Measurements from ENCODE around the gene LY6G5B.

LY6G5B gene

DNA sequence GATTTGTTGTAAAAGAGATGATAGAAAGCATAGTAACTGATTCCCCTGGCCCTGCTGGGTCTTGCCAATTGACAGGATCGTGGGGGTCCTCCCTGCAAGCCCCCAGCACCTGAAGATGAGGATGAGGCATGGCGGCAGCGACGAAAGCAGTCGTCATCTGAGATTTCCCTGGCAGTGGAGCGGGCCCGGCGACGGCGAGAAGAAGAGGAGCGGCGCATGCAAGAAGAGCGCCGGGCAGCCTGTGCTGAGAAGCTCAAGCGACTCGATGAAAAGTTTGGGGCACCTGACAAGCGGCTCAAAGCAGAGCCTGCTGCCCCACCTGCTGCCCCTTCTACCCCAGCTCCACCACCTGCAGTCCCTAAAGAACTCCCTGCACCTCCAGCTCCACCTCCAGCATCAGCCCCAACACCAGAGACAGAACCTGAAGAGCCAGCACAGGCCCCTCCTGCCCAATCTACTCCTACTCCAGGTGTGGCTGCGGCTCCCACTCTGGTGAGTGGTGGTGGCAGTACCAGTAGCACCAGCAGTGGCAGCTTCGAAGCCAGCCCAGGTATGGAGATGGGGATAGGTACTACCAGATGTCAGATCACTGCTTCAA, 42.0 kb upstream of the LY6G5B start:
- no peak overlapping the region for H2AFZ ChIP-seq (ENCODE audit: low read length)
- H3K27ac ChIP-seq (ENCODE audit: low read length): no peak overlapping the region
- H4K20me1 ChIP-seq (ENCODE audit: insufficient read depth, low read length): no peaks in the 10 kb centered on the region; the same call in 1 of the 2 replicates
- TF ChIP-seq, protein P1, sequence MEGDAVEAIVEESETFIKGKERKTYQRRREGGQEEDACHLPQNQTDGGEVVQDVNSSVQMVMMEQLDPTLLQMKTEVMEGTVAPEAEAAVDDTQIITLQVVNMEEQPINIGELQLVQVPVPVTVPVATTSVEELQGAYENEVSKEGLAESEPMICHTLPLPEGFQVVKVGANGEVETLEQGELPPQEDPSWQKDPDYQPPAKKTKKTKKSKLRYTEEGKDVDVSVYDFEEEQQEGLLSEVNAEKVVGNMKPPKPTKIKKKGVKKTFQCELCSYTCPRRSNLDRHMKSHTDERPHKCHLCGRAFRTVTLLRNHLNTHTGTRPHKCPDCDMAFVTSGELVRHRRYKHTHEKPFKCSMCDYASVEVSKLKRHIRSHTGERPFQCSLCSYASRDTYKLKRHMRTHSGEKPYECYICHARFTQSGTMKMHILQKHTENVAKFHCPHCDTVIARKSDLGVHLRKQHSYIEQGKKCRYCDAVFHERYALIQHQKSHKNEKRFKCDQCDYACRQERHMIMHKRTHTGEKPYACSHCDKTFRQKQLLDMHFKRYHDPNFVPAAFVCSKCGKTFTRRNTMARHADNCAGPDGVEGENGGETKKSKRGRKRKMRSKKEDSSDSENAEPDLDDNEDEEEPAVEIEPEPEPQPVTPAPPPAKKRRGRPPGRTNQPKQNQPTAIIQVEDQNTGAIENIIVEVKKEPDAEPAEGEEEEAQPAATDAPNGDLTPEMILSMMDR (IDR thresholded peaks at IDR 0.05; ENCODE audit: low read length): no peak
- TF ChIP-seq EZH2 (optimal IDR thresholded peaks at IDR 0.05; ENCODE audit: low read depth, low read length) (no peak), EZH2phosphoT487 (IDR thresholded peaks at IDR 0.05; ENCODE audit: low read length) (no peak)
- no peaks in the 10 kb centered on the region for H3K27me3 ChIP-seq (replicated peaks; ENCODE audit: insufficient read depth, low read length)
- no peaks in the 10 kb centered on the region for H3K9me2 ChIP-seq (replicated peaks; ENCODE audit: insufficient read depth, low read length)
- H3F3A ChIP-seq (ENCODE audit: insufficient read depth, low read length): no peaks in the 10 kb centered on the region; the same call in 1 of the 2 replicates
- H3K9ac ChIP-seq (ENCODE audit: low read length): no peak overlapping the region
- H3K4me2 ChIP-seq (ENCODE audit: low read depth, low read length): no peak overlapping the region
- H3K79me2 ChIP-seq (ENCODE audit: low read length): peaks cover 89% of the 10 kb centered on the region
- no peak for DNase-seq
- no peaks in the 10 kb centered on the region for H3K9me3 ChIP-seq (replicated peaks; ENCODE audit: insufficient read depth, low read length)
- H3K36me3 ChIP-seq (replicated peaks; ENCODE audit: insufficient read depth, low read length): peaks cover 20% of the 10 kb centered on the region
- no peak overlapping the region for H3K4me3 ChIP-seq (ENCODE audit: low read length)
- H3K4me1 ChIP-seq (ENCODE audit: low read length): no peaks in the 10 kb centered on the region

DNA sequence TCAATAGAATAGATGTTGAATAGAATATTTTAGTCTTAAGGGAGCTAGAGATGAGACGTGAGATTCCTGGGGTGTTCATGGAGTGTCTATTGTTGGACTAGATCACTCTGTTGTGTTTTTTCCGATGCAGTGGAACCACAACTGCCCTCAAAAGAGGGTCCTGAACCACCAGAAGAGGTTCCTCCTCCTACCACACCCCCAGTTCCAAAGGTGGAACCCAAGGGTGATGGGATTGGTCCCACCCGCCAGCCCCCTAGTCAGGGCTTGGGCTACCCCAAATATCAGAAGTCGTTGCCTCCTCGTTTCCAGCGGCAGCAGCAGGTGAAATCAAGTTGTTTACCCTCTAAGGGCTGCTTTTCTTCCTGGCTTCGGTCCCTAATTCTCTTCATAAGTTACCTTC, 40.8 kb upstream of the LY6G5B start:
- H2AFZ ChIP-seq (ENCODE audit: low read length): no peak overlapping the region
- TF ChIP-seq, protein P1 (IDR thresholded peaks at IDR 0.05; ENCODE audit: low read length): no peak
- TF ChIP-seq EZH2phosphoT487 (IDR thresholded peaks at IDR 0.05; ENCODE audit: low read length) (no peak), EZH2 (optimal IDR thresholded peaks at IDR 0.05; ENCODE audit: low read depth, low read length) (no peak)
- no peaks in the 10 kb centered on the region for H3K27me3 ChIP-seq (replicated peaks; ENCODE audit: insufficient read depth, low read length)
- H3K9ac ChIP-seq (ENCODE audit: low read length): no peak overlapping the region
- H3K36me3 ChIP-seq (replicated peaks; ENCODE audit: insufficient read depth, low read length): peaks cover 20% of the 10 kb centered on the region
- H3K27ac ChIP-seq (ENCODE audit: low read length): no peak overlapping the region
- H3K4me1 ChIP-seq (ENCODE audit: low read length): no peaks in the 10 kb centered on the region
- H3K4me2 ChIP-seq (ENCODE audit: low read depth, low read length): no peak overlapping the region
- no peaks in the 10 kb centered on the region; the same call in 1 of the 2 replicates for H4K20me1 ChIP-seq (ENCODE audit: insufficient read depth, low read length)
- no peak overlapping the region for H3K4me3 ChIP-seq (ENCODE audit: low read length)
- no peak for DNase-seq
- no peaks in the 10 kb centered on the region for H3K9me2 ChIP-seq (replicated peaks; ENCODE audit: insufficient read depth, low read length)
- peaks cover 82% of the 10 kb centered on the region for H3K79me2 ChIP-seq (ENCODE audit: low read length)
- H3K9me3 ChIP-seq (replicated peaks; ENCODE audit: insufficient read depth, low read length): no peaks in the 10 kb centered on the region
- H3F3A ChIP-seq (ENCODE audit: insufficient read depth, low read length): no peaks in the 10 kb centered on the region; the same call in 1 of the 2 replicates

DNA sequence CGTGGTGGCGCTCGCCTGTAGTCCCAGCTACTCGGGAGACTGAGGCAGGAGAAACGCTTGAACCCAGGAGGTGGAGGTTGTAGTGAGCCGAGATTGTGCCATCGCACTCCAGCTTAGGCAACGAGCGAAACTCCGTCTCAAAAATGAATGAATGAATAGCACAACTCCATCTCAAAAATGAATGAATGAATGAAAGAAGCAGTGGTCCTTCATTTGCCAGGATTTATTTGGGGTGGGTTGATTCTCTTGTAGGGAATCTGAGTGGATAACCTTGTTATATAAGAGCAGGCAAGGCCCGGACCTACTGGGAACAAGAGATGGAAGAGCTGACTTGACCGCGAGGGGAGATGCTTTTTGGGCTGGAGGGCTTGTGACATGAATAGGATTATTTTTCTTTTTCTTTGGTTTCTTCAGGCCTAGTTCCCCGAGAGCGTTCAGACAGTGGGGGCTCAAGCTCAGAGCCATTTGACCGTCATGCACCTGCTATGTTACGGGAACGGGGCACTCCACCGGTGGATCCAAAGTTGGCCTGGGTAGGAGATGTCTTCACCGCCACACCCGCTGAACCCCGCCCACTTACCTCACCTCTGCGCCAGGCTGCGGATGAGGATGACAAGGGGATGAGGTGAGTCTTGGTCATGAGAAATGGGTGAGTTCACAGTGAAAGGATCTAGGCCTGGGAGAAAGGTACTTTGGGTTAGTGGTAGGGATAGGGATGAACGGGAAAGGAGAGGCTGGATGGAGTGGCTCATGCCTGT, 39.4 kb upstream of the LY6G5B start:
- Histone ChIP-seq H3F3A (ENCODE audit: insufficient read depth, low read length) (peaks cover 4% of the 10 kb centered on the region; the same call in 1 of the 2 replicates), H3K9me2 (replicated peaks; ENCODE audit: insufficient read depth, low read length) (no peaks in the 10 kb centered on the region), H3K27ac (ENCODE audit: low read length) (no peak overlapping the region)

More for the DNA sequence above, 39.4 kb upstream of the LY6G5B start:
- Histone ChIP-seq H3K9me3 (replicated peaks; ENCODE audit: insufficient read depth, low read length) (no peaks in the 10 kb centered on the region), H3K4me1 (ENCODE audit: low read length) (no peaks in the 10 kb centered on the region), H3K4me3 (ENCODE audit: low read length) (no peak overlapping the region), H4K20me1 (ENCODE audit: insufficient read depth, low read length) (no peaks in the 10 kb centered on the region; the same call in 1 of the 2 replicates), H3K27me3 (replicated peaks; ENCODE audit: insufficient read depth, low read length) (no peaks in the 10 kb centered on the region), H3K9ac (ENCODE audit: low read length) (no peak overlapping the region), H2AFZ (ENCODE audit: low read length) (no peak overlapping the region), H3K79me2 (ENCODE audit: low read length) (peaks cover 68% of the 10 kb centered on the region), H3K36me3 (replicated peaks; ENCODE audit: insufficient read depth, low read length) (peaks cover 17% of the 10 kb centered on the region), H3K4me2 (ENCODE audit: low read depth, low read length) (no peak overlapping the region)
- DNase-seq: no peak
- TF ChIP-seq EZH2 (optimal IDR thresholded peaks at IDR 0.05; ENCODE audit: low read depth, low read length) (no peak), EZH2phosphoT487 (IDR thresholded peaks at IDR 0.05; ENCODE audit: low read length) (no peak)
- TF ChIP-seq, protein P1 (IDR thresholded peaks at IDR 0.05; ENCODE audit: low read length): no peak
